Stimulated activated memory B cell treated with anti-CD40 and anti-IgM and Interleukin-4, amounts not matched to agents 10 μg/mL and 1 μg/mL and 100 μg/mL, for 72 hours (primary cell): ENCODE results near the gene TIMM10.

Experiments
- ATAC-seq: fragments of 150-1000 bp; cut with Tn5 transposase; 2 replicates; pipeline ENCODE4 v1.10.0; 2021
- H3K27ac Mint-ChIP-seq: one replicate; pipeline ENCODE4 v1.8.0; 2022; ENCODE audit warnings: mild to moderate bottlenecking, mixed read lengths
- H3K27me3 Mint-ChIP-seq: one replicate; pipeline ENCODE4 v1.8.0; 2022; ENCODE audit warnings: mixed read lengths
- H3K36me3 Mint-ChIP-seq: one replicate; pipeline ENCODE4 v1.8.0; 2022; ENCODE audit warnings: mixed read lengths
- H3K4me1 Mint-ChIP-seq: one replicate; pipeline ENCODE4 v1.8.0; 2022; ENCODE audit warnings: mixed read lengths
- H3K4me3 Mint-ChIP-seq: one replicate; pipeline ENCODE4 v1.8.0; 2022; ENCODE audit warnings: mild to moderate bottlenecking, moderate library complexity, mixed read lengths
- H3K9me3 Mint-ChIP-seq: one replicate; pipeline ENCODE4 v1.8.0; 2022; ENCODE audit warnings: mixed read lengths

The TIMM10 gene

GRCh38 chr11:57484141-57484710, 46.3 kb downstream of the TIMM10 start:
- H3K27ac Mint-ChIP-seq: no peak overlapping the region
- H3K4me3 Mint-ChIP-seq: no peak overlapping the region
- H3K4me1 Mint-ChIP-seq: peaks cover 49% of the 10 kb centered on the region
- H3K9me3 Mint-ChIP-seq: no peaks in the 10 kb centered on the region
- peak; percentile 81 for ATAC-seq
- H3K36me3 Mint-ChIP-seq: peaks cover 14% of the 10 kb centered on the region
- H3K27me3 Mint-ChIP-seq: peaks cover 32% of the 10 kb centered on the region

- peaks cover 33% of the 10 kb centered on the region for H3K27me3 Mint-ChIP-seq
- no peak overlapping the region for H3K4me3 Mint-ChIP-seq
- no peak overlapping the region for H3K27ac Mint-ChIP-seq
- H3K9me3 Mint-ChIP-seq: no peaks in the 10 kb centered on the region
- peaks cover 9% of the 10 kb centered on the region for H3K36me3 Mint-ChIP-seq
- no peak for ATAC-seq
- peaks cover 53% of the 10 kb centered on the region for H3K4me1 Mint-ChIP-seq
Measured at GRCh38 chr11:57483562-57483918, 47.0 kb downstream of the TIMM10 start.

DNA sequence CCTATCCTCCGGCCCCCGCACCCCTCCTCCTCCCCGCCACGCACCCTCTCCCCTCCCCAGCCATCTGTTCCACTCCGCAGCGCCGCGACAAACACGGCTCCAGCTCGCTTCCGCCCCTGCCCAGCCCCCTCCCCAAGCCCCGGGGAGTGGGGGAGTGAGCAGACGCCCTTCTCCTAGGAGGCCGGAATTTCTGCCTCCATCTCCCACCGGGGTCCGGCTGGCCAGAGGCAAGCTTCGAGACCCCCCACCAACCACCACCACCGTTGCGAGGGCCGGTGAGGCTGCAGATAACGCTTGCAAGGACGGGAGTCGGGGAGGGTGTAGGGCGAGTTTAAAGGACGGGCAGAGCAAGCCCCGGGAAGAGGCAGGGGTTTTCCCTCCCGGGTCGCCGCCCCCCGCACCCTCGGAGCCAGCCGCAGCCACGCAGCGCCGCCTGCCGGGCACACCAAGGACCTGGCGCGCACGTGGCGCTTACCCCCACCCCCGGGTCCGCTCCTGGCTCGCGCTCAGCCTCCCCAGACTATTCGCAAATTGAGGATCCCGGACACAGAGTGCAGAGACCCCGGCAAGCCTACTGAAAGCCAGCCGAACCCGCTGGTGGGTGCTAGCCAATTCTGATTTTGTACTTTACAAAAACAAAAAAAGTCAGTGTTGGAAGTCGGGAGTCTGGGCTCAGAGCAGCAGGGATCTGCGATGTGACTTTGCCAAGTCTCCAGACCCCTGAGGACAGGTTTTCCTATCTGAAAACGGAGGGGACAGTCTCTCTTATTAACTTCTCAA, 47.6 kb downstream of the TIMM10 start:
- H3K4me1 Mint-ChIP-seq: peaks cover 57% of the 10 kb centered on the region
- H3K27me3 Mint-ChIP-seq: peaks cover 38% of the 10 kb centered on the region
- peak overlapping the region; percentile 57 for H3K27ac Mint-ChIP-seq
- peaks cover 7% of the 10 kb centered on the region for H3K36me3 Mint-ChIP-seq
- ATAC-seq: peak; percentile 58
- H3K4me3 Mint-ChIP-seq: peak overlapping the region; percentile 73
- no peaks in the 10 kb centered on the region for H3K9me3 Mint-ChIP-seq

- Mint-ChIP-seq H3K4me1 (peaks cover 60% of the 10 kb centered on the region), H3K4me3 (peak overlapping the region; percentile 12), H3K27ac (peak overlapping the region; percentile 57), H3K36me3 (no peaks in the 10 kb centered on the region), H3K9me3 (no peaks in the 10 kb centered on the region), H3K27me3 (peaks cover 46% of the 10 kb centered on the region)
- no peak for ATAC-seq
Measured at GRCh38 chr11:57481915-57482781, 48.4 kb downstream of the TIMM10 start.

DNA sequence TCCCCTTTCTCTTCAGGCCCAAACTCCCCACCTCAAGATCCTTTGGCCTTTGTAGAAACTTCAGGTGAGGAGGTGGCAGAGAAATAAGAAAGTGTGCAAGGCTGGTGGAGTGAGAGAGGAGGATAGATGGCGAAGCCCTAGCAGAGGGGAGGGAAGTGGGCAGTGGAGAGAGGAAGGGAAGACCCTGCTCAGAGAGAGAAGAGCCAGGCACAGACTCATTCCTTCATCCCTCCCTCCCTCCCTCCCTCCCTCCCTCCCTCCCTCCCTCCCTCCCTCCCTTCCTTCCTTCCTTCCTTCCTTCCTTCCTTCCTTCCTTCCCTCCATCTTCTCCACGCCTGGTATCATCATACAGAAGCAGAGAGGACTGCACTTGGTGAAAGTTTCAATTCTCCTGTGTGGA, 49.2 kb downstream of the TIMM10 start:
- peaks cover 64% of the 10 kb centered on the region for H3K4me1 Mint-ChIP-seq
- no peaks in the 10 kb centered on the region for H3K36me3 Mint-ChIP-seq
- H3K27ac Mint-ChIP-seq: no peak overlapping the region
- no peaks in the 10 kb centered on the region for H3K9me3 Mint-ChIP-seq
- peaks cover 49% of the 10 kb centered on the region for H3K27me3 Mint-ChIP-seq
- ATAC-seq: no peak
- H3K4me3 Mint-ChIP-seq: no peak overlapping the region

DNA sequence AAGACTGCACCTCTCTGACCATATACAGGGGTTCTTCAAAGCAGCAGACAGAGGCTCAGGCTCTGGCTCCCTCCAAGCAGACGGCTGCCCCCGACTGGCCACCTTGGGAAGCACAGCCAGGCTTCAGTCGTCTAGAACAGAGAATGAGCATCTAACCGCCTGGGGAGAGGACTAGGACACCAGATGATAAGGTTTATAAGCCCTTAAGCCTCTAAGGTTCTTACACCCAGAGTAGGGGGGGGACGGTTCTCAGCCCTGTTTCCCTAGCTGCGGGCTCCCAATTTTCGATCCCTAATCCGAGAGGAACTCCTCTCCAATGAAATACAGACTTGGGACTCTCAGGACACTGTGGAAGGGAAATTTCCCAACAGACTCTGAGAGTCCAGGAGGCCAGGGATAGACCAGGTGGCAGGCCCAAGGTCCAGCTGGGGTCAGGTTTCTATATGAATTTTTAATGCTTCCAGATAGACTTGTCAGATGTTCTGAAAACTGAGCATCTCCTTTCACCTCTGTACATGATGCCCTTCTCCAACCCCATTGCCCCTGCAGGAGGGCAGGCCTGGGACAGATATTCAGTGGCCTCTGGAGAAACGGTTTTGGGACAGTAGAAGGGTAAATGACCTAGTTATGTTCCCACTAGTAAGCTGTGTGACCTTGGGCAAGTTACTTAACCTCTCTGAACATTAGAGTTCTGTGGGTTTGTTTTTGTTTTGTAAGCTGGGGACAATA, 50.0 kb downstream of the TIMM10 start:
- peaks cover 49% of the 10 kb centered on the region for H3K27me3 Mint-ChIP-seq
- H3K9me3 Mint-ChIP-seq: no peaks in the 10 kb centered on the region
- no peak overlapping the region for H3K4me3 Mint-ChIP-seq
- H3K36me3 Mint-ChIP-seq: no peaks in the 10 kb centered on the region
- H3K27ac Mint-ChIP-seq: no peak overlapping the region
- ATAC-seq: peak; percentile 36
- H3K4me1 Mint-ChIP-seq: peaks cover 72% of the 10 kb centered on the region

DNA sequence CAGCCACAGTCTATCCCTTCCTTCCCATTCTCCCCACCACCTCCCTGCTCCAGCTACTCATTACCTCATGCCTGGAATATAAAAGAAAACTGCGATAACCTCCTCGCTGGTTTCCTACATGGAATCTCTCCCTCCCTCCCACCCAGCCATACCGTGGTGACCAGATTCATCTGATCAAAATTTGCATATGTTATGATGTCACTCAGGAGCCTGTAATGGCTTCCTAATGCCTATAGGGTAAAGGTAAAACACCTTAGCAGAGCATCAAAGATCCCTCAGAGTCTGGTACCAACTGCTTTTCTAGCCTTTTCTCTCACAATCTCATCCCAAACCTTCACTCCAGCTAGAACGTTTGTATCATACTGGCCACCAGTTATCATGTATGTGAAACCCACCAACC, 50.6 kb downstream of the TIMM10 start:
- Mint-ChIP-seq H3K27me3 (peaks cover 49% of the 10 kb centered on the region), H3K36me3 (no peaks in the 10 kb centered on the region), H3K9me3 (no peaks in the 10 kb centered on the region), H3K4me3 (no peak overlapping the region), H3K27ac (no peak overlapping the region), H3K4me1 (peaks cover 72% of the 10 kb centered on the region)
- no peak for ATAC-seq

DNA sequence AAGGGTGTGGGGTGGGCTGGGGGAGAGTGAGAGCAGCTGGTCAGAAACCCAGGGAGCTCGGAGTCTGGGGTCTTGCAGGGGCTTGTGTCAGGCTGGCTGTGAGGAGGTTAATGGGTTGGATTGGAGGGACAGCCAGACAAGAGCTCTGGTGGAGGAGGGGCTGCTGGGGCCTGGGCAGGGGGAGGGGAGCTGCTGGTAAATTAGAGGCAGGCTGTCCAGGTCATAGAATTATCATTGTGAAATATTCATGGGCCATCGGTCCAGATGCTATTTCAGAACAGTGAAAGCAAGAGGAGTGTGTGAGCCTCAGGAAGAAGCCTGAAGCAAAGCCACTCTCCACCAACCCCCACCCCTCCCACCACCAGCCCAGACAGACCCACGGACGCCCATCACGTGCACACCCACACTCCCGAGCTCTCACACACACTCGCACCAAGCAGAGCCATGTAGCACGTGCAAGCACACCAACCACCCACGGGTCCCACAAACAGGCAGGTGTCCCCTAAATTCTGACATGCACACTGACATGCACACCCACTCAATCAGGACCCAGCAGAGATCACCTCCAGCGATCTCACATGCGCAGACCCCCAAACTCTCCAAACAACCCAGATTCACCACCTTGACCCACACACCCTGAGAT, 51.4 kb downstream of the TIMM10 start:
- no peak overlapping the region for H3K4me3 Mint-ChIP-seq
- H3K9me3 Mint-ChIP-seq: no peaks in the 10 kb centered on the region
- H3K4me1 Mint-ChIP-seq: peaks cover 64% of the 10 kb centered on the region
- no peak overlapping the region for H3K27ac Mint-ChIP-seq
- peaks cover 49% of the 10 kb centered on the region for H3K27me3 Mint-ChIP-seq
- H3K36me3 Mint-ChIP-seq: no peaks in the 10 kb centered on the region
- ATAC-seq: no peak
